Astrocyte (in vitro differentiated cells and primary cell): ENCODE measurements around the gene SURF6.

Experiments
- EZH2 ChIP-seq: IDR thresholded peaks from 2 replicates; pipeline ENCODE4 v1.6.1; 2012; ENCODE audit warnings: mild to moderate bottlenecking, low read length, inconsistent platforms; ENCODE audit not compliant: insufficient read depth
- TF ChIP-seq, protein P1 (sequence below): IDR thresholded peaks from 2 replicates; pipeline ENCODE4 v1.5.1; 2011; ENCODE audit warnings: low read depth, mild to moderate bottlenecking, inconsistent platforms, low read length, moderate library complexity; ENCODE audit not compliant: insufficient read depth

DNA sequence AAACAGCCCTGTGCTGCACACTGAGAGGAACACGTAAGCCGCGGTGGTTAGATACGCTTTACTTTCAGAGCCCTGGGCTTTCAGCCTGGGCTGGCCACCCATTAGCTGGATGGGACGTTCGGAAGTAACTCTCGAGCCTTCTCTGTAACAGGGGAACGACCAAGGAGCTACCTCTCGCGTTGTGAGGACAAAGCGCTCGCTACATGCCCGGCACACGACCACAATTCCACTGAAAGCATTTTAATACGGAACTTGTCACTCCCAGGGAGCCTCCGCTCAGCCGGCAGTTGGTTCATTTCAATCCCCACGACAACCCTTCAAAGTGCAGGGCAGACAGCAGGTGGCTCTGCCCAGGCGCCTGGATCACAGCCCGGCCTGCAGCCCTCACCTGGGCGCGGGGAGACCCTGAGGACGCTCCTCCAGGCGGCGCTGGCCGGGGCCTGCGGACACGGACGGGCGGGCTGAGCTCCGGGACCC, 19.9 kb upstream of the SURF6 start:
- TF ChIP-seq, protein P1, sequence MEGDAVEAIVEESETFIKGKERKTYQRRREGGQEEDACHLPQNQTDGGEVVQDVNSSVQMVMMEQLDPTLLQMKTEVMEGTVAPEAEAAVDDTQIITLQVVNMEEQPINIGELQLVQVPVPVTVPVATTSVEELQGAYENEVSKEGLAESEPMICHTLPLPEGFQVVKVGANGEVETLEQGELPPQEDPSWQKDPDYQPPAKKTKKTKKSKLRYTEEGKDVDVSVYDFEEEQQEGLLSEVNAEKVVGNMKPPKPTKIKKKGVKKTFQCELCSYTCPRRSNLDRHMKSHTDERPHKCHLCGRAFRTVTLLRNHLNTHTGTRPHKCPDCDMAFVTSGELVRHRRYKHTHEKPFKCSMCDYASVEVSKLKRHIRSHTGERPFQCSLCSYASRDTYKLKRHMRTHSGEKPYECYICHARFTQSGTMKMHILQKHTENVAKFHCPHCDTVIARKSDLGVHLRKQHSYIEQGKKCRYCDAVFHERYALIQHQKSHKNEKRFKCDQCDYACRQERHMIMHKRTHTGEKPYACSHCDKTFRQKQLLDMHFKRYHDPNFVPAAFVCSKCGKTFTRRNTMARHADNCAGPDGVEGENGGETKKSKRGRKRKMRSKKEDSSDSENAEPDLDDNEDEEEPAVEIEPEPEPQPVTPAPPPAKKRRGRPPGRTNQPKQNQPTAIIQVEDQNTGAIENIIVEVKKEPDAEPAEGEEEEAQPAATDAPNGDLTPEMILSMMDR: no peak
- no peak for TF ChIP-seq EZH2
